Mucosa of stomach (tissue), 1 donor: ENCODE data around the gene TRAPPC14.

Experiments used
- H3K27me3 ChIP-seq: one replicate; pipeline ENCODE4 v1.7.0; 2013; ENCODE audit warnings: mild to moderate bottlenecking, low read length; ENCODE audit not compliant: control insufficient read depth, insufficient read depth
- H3K36me3 ChIP-seq: one replicate; pipeline ENCODE4 v1.7.0; 2013; ENCODE audit warnings: low read length; ENCODE audit not compliant: control insufficient read depth, insufficient read depth
- H3K4me1 ChIP-seq: one replicate; pipeline ENCODE4 v1.7.0; 2013; ENCODE audit warnings: mild to moderate bottlenecking, low read length; ENCODE audit not compliant: control insufficient read depth, insufficient read depth
- H3K4me3 ChIP-seq: one replicate; pipeline ENCODE4 v1.7.0; 2013; ENCODE audit warnings: low read length
- H3K9ac ChIP-seq: one replicate; pipeline ENCODE4 v1.7.0; 2013; ENCODE audit warnings: mild to moderate bottlenecking, low read length, moderate library complexity
- H3K9me3 ChIP-seq: one replicate; pipeline ENCODE4 v1.7.0; 2013; ENCODE audit warnings: mild to moderate bottlenecking, low read length, moderate library complexity; ENCODE audit not compliant: control insufficient read depth
- donor health status: Pancreatic carcinoma.

Gene TRAPPC14

GRCh38 chr7:100126239-100126930, 32.1 kb downstream of the TRAPPC14 start:
- Histone ChIP-seq H3K9ac (peak overlapping the region; percentile 96), H3K4me1 (peaks cover 44% of the 10 kb centered on the region), H3K9me3 (no peaks in the 10 kb centered on the region), H3K27me3 (no peaks in the 10 kb centered on the region), H3K4me3 (peak overlapping the region; percentile 91), H3K36me3 (no peaks in the 10 kb centered on the region)

- Histone ChIP-seq H3K4me3 (no peak overlapping the region), H3K36me3 (no peaks in the 10 kb centered on the region), H3K9me3 (no peaks in the 10 kb centered on the region), H3K4me1 (peaks cover 44% of the 10 kb centered on the region), H3K27me3 (no peaks in the 10 kb centered on the region), H3K9ac (no peak overlapping the region)
Measured at GRCh38 chr7:100124301-100125230, 34.0 kb downstream of the TRAPPC14 start.

- H3K9me3 ChIP-seq: no peaks in the 10 kb centered on the region
- no peaks in the 10 kb centered on the region for H3K27me3 ChIP-seq
- H3K36me3 ChIP-seq: no peaks in the 10 kb centered on the region
- peaks cover 41% of the 10 kb centered on the region for H3K4me1 ChIP-seq
- H3K4me3 ChIP-seq: no peak overlapping the region
- H3K9ac ChIP-seq: no peak overlapping the region
Measured at GRCh38 chr7:100122568-100122967, 36.0 kb downstream of the TRAPPC14 start.

- Histone ChIP-seq H3K9me3 (no peaks in the 10 kb centered on the region), H3K4me3 (no peak overlapping the region), H3K4me1 (peaks cover 41% of the 10 kb centered on the region), H3K36me3 (no peaks in the 10 kb centered on the region), H3K27me3 (no peaks in the 10 kb centered on the region), H3K9ac (no peak overlapping the region)
Measured at GRCh38 chr7:100122067-100122466, 36.5 kb downstream of the TRAPPC14 start.

- Histone ChIP-seq H3K9ac (no peak overlapping the region), H3K36me3 (no peaks in the 10 kb centered on the region), H3K27me3 (no peaks in the 10 kb centered on the region), H3K4me1 (peaks cover 33% of the 10 kb centered on the region), H3K4me3 (no peak overlapping the region), H3K9me3 (no peaks in the 10 kb centered on the region)
Measured at GRCh38 chr7:100120733-100121036, 37.8 kb downstream of the TRAPPC14 start.

- Histone ChIP-seq H3K9ac (peak overlapping the region; percentile 78), H3K36me3 (no peaks in the 10 kb centered on the region), H3K27me3 (no peaks in the 10 kb centered on the region), H3K4me3 (peak overlapping the region; percentile 74), H3K9me3 (no peaks in the 10 kb centered on the region), H3K4me1 (peaks cover 28% of the 10 kb centered on the region)
Measured at GRCh38 chr7:100119970-100120732, 38.4 kb downstream of the TRAPPC14 start.

GRCh38 chr7:100119072-100119969, 39.2 kb downstream of the TRAPPC14 start, which contains the start of the genes CNPY4 and TAF6:
CNPY4 (plus strand) TSS chr7:100119634; CDS start chr7:100119745, 111 bp downstream.
TAF6 (minus strand) TSS chr7:100119358; CDS start chr7:100114209, 5,149 bp downstream.
- no peaks in the 10 kb centered on the region for H3K36me3 ChIP-seq
- peaks cover 19% of the 10 kb centered on the region for H3K4me1 ChIP-seq
- peak within 1 kb of the TSS; percentile 74 for H3K4me3 ChIP-seq
- H3K9ac ChIP-seq: peak within 1 kb of the TSS; percentile 78
- H3K27me3 ChIP-seq: no peaks in the 10 kb centered on the region
- no peaks in the 10 kb centered on the region for H3K9me3 ChIP-seq

- Histone ChIP-seq H3K36me3 (no peaks in the 10 kb centered on the region), H3K9me3 (no peaks in the 10 kb centered on the region), H3K4me3 (peak overlapping the region; percentile 74), H3K9ac (peak overlapping the region; percentile 78), H3K27me3 (no peaks in the 10 kb centered on the region), H3K4me1 (peaks cover 17% of the 10 kb centered on the region)
Measured at GRCh38 chr7:100118388-100119071, 40.0 kb downstream of the TRAPPC14 start.

GRCh38 chr7:100115026-100115425, 43.5 kb downstream of the TRAPPC14 start:
- H3K4me3 ChIP-seq: no peak overlapping the region
- no peaks in the 10 kb centered on the region for H3K9me3 ChIP-seq
- no peak overlapping the region for H3K9ac ChIP-seq
- no peaks in the 10 kb centered on the region for H3K27me3 ChIP-seq
- H3K36me3 ChIP-seq: no peaks in the 10 kb centered on the region
- peaks cover 5% of the 10 kb centered on the region for H3K4me1 ChIP-seq

- no peak overlapping the region for H3K9ac ChIP-seq
- H3K27me3 ChIP-seq: no peaks in the 10 kb centered on the region
- H3K4me1 ChIP-seq: no peaks in the 10 kb centered on the region
- H3K36me3 ChIP-seq: peaks cover 2% of the 10 kb centered on the region
- H3K4me3 ChIP-seq: no peak overlapping the region
- no peaks in the 10 kb centered on the region for H3K9me3 ChIP-seq
Measured at GRCh38 chr7:100111914-100112313, 46.6 kb downstream of the TRAPPC14 start.

- Histone ChIP-seq H3K4me3 (no peak overlapping the region), H3K9me3 (no peaks in the 10 kb centered on the region), H3K9ac (no peak overlapping the region), H3K36me3 (peaks cover 5% of the 10 kb centered on the region), H3K27me3 (no peaks in the 10 kb centered on the region), H3K4me1 (no peaks in the 10 kb centered on the region)
Measured at GRCh38 chr7:100111156-100111555, 47.4 kb downstream of the TRAPPC14 start.
